Activated T-cell treated with anti-CD3 and anti-CD28 coated beads, Interleukin-2, amount 50 U/mL, for 72 hours (primary cell): ENCODE results near the gene TAF11. TPM values are rescaled to one million over a fixed set of nuclear protein-coding genes. Genes with fewer than 3 reads are reported as not detected.
"Not testable (repeated sequence)": the region's sequence is repeated elsewhere in the genome, so short reads cannot be mapped to it uniquely, and the experiment has no call there.

Source experiments
- ATAC-seq, 2 donors: fragments of 150-1000 bp; cut with Tn5 transposase; replicated peaks in 1 of 2; 2 replicates each; pipeline ENCODE4 v1.10.0; 2021; ENCODE audit warnings: moderate library complexity in 2 of 2, mild to moderate bottlenecking in 1 of 2
- DNase-seq, 2 donors: peaks; one replicate each; pipeline ENCODE4 v3.0.0; 2021 to 2022; ENCODE audit warnings: mixed read lengths in 1 of 2
- H3K27ac Mint-ChIP-seq: one replicate; pipeline ENCODE4 v1.8.0; 2022; ENCODE audit warnings: mild to moderate bottlenecking, moderate library complexity, mixed read lengths
- H3K27me3 Mint-ChIP-seq: one replicate; pipeline ENCODE4 v1.8.0; 2022; ENCODE audit warnings: low read depth, mixed read lengths
- H3K36me3 Mint-ChIP-seq, 2 donors: one replicate each; pipeline ENCODE4 v1.8.0; 2022; ENCODE audit warnings: mixed read lengths in 2 of 2, mild to moderate bottlenecking in 1 of 2; ENCODE audit not compliant: insufficient read depth in 2 of 2
- H3K4me1 Mint-ChIP-seq: one replicate; pipeline ENCODE4 v1.8.0; 2022; ENCODE audit warnings: low read depth, mixed read lengths
- H3K4me3 Mint-ChIP-seq, 2 donors: one replicate each; pipeline ENCODE4 v1.8.0; 2022; ENCODE audit warnings: mild to moderate bottlenecking in 2 of 2, mixed read lengths in 2 of 2, moderate library complexity in 2 of 2
- H3K9me3 Mint-ChIP-seq, 2 donors: one replicate each; pipeline ENCODE4 v1.8.0; 2022; ENCODE audit warnings: mixed read lengths in 2 of 2
- total RNA-seq, 2 donors: library from RNA; stranded (reverse); gene quantifications; one replicate each; pipeline ENCODE4 v1.2.3, GENCODE V29; 2022

TAF11 gene, protein sequence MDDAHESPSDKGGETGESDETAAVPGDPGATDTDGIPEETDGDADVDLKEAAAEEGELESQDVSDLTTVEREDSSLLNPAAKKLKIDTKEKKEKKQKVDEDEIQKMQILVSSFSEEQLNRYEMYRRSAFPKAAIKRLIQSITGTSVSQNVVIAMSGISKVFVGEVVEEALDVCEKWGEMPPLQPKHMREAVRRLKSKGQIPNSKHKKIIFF
- 10 to 100 TPM; 29.1 to 30.9 TPM for total RNA-seq

- peaks cover 44% of the 10 kb centered on the region for H3K4me1 Mint-ChIP-seq
- peak within 1 kb of the TSS; percentile 100 for H3K27ac Mint-ChIP-seq
- H3K9me3 Mint-ChIP-seq: peaks cover 3% of the 10 kb centered on the region in 2 donors
- no peaks in the 10 kb centered on the region for H3K27me3 Mint-ChIP-seq
- DNase-seq (peak; percentile 89 to 91), ATAC-seq (peak; percentile 84 to 86)
- peak within 1 kb of the TSS; percentile 99 to 100 for H3K4me3 Mint-ChIP-seq
- peaks cover 10 to 11% of the 10 kb centered on the region in 2 donors for H3K36me3 Mint-ChIP-seq
Measured at GRCh38 chr6:34887753-34888513, at the start of gene TAF11. Gene TAF11, minus strand, starts transcription at chr6:34888042. Its CDS starts 85 bp downstream, at chr6:34887957.

DNA sequence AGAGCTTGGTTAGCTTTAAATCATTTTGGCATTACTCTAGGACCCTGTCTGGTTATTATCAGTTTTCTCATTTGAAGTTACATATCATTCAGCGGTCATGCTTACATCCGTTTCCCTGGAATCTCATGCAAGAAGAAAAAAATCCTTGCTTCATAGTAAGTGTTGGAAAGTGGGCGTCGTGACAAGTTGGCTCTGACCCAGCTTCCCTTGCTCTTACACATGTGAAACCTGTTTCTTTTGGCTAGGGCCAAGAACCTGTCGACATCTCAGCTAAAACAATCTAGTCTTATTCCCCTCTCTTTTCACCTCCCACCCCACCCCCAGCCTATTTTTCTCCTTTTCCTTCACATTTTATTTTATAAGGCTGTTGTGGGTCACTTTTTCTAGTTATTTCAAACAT lies 46.7 kb upstream of the TAF11 start:
- Mint-ChIP-seq H3K4me1 (no peaks in the 10 kb centered on the region), H3K36me3 (no peaks in the 10 kb centered on the region), H3K4me3 (no peak overlapping the region)

GRCh38 chr6:34932202-34932601 lies 44.4 kb upstream of the TAF11 start:
- ATAC-seq, H3K36me3 Mint-ChIP-seq, H3K4me1 Mint-ChIP-seq, H3K9me3 Mint-ChIP-seq, DNase-seq, H3K4me3 Mint-ChIP-seq, H3K27ac Mint-ChIP-seq, H3K27me3 Mint-ChIP-seq: not testable (repeated sequence)

More for the DNA sequence above, 46.7 kb upstream of the TAF11 start:
- DNase-seq (no peak), ATAC-seq (no peak)
- Mint-ChIP-seq H3K9me3 (no peaks in the 10 kb centered on the region), H3K27me3 (no peaks in the 10 kb centered on the region), H3K27ac (no peak overlapping the region)

DNA sequence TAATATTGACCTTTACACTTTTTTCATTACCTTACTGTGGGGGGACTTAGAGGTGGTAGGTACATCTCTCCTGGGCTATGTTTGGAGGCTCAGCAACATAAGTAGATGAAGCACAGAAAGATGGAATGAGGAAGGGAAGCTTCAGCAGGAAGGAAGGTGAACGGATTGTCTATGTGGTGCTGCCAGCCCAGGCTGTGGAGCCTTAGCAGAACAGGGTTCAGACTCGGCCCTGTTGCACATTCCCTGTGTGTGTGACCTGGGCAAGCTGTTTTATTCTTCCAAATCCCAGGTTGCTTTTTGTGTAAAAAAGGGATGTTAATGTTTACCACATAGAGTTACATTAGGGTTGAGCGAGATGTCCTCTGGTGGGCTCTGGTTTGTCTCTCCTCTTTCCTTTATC lies 42.4 kb upstream of the TAF11 start:
- no peak overlapping the region for H3K4me3 Mint-ChIP-seq
- ATAC-seq: no peak

DNA sequence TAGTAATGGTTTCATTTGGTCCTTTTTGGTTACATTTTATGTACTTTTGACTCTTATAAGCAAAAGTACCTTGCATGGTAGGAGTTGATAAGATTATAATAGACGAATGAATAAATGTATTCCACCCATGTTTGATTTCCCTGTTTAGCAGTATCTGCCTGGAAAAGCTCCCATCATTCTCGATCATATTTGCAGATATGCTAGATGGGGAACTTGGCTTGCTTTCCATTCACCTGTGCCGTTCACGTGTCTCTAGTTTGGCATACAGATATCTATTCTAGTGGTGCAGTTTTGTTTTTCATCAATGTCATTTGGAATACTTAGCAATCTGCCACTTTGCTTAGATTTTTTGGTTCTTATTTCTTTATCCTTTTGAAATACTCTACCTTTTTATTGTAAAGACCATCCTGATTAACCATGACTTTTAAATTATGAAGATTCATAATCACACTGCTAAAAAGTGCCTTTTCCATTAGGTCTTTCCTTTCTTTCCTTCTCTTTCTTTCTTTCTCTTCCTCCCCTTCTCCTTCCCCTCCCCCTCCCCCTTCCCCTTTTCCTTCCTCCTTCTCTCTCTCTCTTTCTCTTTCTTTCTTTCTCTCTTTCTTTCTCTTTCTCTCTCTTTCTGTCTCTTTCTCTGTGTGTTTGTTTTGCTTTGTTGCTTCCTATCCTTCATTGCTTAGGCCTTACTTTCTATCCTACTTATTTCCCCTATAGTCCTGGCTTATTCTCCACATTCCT lies 41.6 kb upstream of the TAF11 start:
- Mint-ChIP-seq H3K27ac (no peak overlapping the region), H3K4me3 (no peak overlapping the region), H3K4me1 (no peaks in the 10 kb centered on the region), H3K9me3 (no peaks in the 10 kb centered on the region), H3K27me3 (no peaks in the 10 kb centered on the region), H3K36me3 (no peaks in the 10 kb centered on the region)
- DNase-seq (no peak), ATAC-seq (no peak)

More for the DNA sequence above, 42.4 kb upstream of the TAF11 start:
- no peak overlapping the region for H3K27ac Mint-ChIP-seq
- H3K9me3 Mint-ChIP-seq: no peaks in the 10 kb centered on the region
- H3K27me3 Mint-ChIP-seq: no peaks in the 10 kb centered on the region
- H3K4me1 Mint-ChIP-seq: no peaks in the 10 kb centered on the region
- H3K36me3 Mint-ChIP-seq: no peaks in the 10 kb centered on the region
- DNase-seq: no peak

DNA sequence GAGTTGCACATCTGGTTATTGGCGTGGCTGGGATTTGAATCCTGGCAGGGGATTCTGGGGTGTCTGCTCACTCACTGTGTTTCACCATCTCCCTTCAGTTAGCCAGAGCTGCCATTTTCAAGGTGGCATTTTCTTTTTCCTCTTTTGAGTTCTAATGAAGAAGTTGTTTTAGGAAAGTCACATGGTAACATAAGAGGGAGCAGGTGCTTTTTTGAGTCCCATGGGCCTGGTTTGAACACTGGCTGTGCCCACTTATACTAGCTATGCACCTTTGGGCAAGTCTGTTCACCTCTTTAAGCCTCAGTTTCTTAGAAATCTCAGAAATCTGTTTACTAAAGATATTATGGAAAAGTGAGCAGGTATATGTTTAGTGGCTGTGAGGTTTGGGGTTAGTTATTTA lies 40.9 kb upstream of the TAF11 start:
- no peaks in the 10 kb centered on the region for H3K4me1 Mint-ChIP-seq
- no peaks in the 10 kb centered on the region for H3K27me3 Mint-ChIP-seq
- no peaks in the 10 kb centered on the region for H3K36me3 Mint-ChIP-seq
- no peak overlapping the region for H3K27ac Mint-ChIP-seq
- DNase-seq (no peak), ATAC-seq (no peak)
- H3K4me3 Mint-ChIP-seq: no peak overlapping the region
- H3K9me3 Mint-ChIP-seq: no peaks in the 10 kb centered on the region

GRCh38 chr6:34928220-34928619 lies 40.4 kb upstream of the TAF11 start:
- Mint-ChIP-seq H3K9me3 (no peaks in the 10 kb centered on the region), H3K4me1 (no peaks in the 10 kb centered on the region), H3K4me3 (no peak overlapping the region), H3K36me3 (no peaks in the 10 kb centered on the region), H3K27me3 (no peaks in the 10 kb centered on the region), H3K27ac (no peak overlapping the region)
- DNase-seq: no peak
- no peak for ATAC-seq

GRCh38 chr6:34926655-34927054 lies 38.8 kb upstream of the TAF11 start:
- Mint-ChIP-seq H3K36me3 (no peaks in the 10 kb centered on the region), H3K4me3 (no peak overlapping the region), H3K27me3 (no peaks in the 10 kb centered on the region), H3K4me1 (no peaks in the 10 kb centered on the region), H3K9me3 (no peaks in the 10 kb centered on the region), H3K27ac (no peak overlapping the region)
- no peak for ATAC-seq
- no peak for DNase-seq

- Mint-ChIP-seq H3K27ac (no peak overlapping the region), H3K4me1 (no peaks in the 10 kb centered on the region)
- no peak for ATAC-seq
Measured at GRCh38 chr6:34924831-34925625, 37.2 kb upstream of the TAF11 start.

GRCh38 chr6:34922177-34922663 lies 34.4 kb upstream of the TAF11 start:
- Mint-ChIP-seq H3K36me3 (no peaks in the 10 kb centered on the region), H3K4me3 (no peak overlapping the region), H3K9me3 (no peaks in the 10 kb centered on the region), H3K4me1 (no peaks in the 10 kb centered on the region), H3K27ac (no peak overlapping the region), H3K27me3 (no peaks in the 10 kb centered on the region)
- ATAC-seq: peak; percentile 69 to 72
- DNase-seq: no peak

More at GRCh38 chr6:34924831-34925625, 37.2 kb upstream of the TAF11 start:
- no peak for DNase-seq
- Mint-ChIP-seq H3K4me3 (no peak overlapping the region), H3K36me3 (no peaks in the 10 kb centered on the region), H3K27me3 (no peaks in the 10 kb centered on the region), H3K9me3 (no peaks in the 10 kb centered on the region)

DNA sequence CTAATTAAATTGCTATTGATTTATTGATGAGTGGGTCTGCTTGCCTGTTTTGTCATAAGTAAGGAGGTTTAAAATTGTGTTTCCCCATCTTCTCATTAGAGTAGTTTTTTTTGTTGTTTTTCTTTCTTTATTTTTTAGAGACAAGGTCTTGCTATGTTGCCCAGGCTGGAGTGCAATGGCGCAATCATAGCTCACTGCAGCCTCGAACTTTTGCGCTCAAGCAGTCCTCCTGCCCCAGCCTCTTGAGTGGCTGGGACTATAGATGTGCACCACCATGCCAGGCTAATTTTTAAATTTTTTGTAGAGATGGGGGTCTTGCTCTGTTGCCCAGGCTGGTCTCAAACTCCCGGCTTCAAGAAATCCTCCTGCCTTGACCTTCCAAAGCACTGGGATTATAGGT lies 32.3 kb upstream of the TAF11 start:
- no peak overlapping the region for H3K4me3 Mint-ChIP-seq
- no peaks in the 10 kb centered on the region for H3K4me1 Mint-ChIP-seq
- no peaks in the 10 kb centered on the region for H3K27me3 Mint-ChIP-seq
- ATAC-seq (no peak), DNase-seq (no peak)
- no peaks in the 10 kb centered on the region for H3K36me3 Mint-ChIP-seq
- no peaks in the 10 kb centered on the region for H3K9me3 Mint-ChIP-seq
- H3K27ac Mint-ChIP-seq: no peak overlapping the region

GRCh38 chr6:34919651-34920050 lies 31.8 kb upstream of the TAF11 start:
- DNase-seq (no peak), ATAC-seq (no peak)
- H3K27me3 Mint-ChIP-seq: no peaks in the 10 kb centered on the region
- no peak overlapping the region for H3K4me3 Mint-ChIP-seq
- H3K4me1 Mint-ChIP-seq: no peaks in the 10 kb centered on the region
- no peaks in the 10 kb centered on the region for H3K36me3 Mint-ChIP-seq
- H3K9me3 Mint-ChIP-seq: no peaks in the 10 kb centered on the region
- no peak overlapping the region for H3K27ac Mint-ChIP-seq
